ENCODE data around the gene ILF3. TPM values are rescaled to one million over a fixed set of nuclear protein-coding genes. Genes with fewer than 3 reads are reported as not detected.

Gene ILF3
- total and polyA plus RNA-seq, 2 of the 13 experiments (the other 11 are each of a cell fraction or from before 2014, with no cell fraction given): 120 to 173 TPM

GRCh38 chr19:10695401-10696398 is 41.6 kb downstream of the ILF3 start (continued):
- TF ChIP-seq SMARCE1 (IDR thresholded peaks at IDR 0.05; ENCODE audit: borderline replicate concordance) (no peak), PHB2 (IDR thresholded peaks at IDR 0.05; ENCODE audit: partially characterized antibody) (no peak), RAD21 (CRISPR knock-in tag; IDR thresholded peaks at IDR 0.05) (no peak), IKZF5 (CRISPR knock-in tag; IDR thresholded peaks at IDR 0.05) (peak; percentile 87; the same call in 1 of the 2 replicates), KDM6A (CRISPR knock-in tag; IDR thresholded peaks at IDR 0.05; ENCODE audit: low read depth) (no peak), U2AF1 (optimal IDR thresholded peaks at IDR 0.05; ENCODE audit: low read depth, low read length) (no peak), TSC22D2 (CRISPR knock-in tag; IDR thresholded peaks at IDR 0.05; ENCODE audit: borderline replicate concordance) (peak; percentile 99), JUNB (CRISPR knock-in tag; IDR thresholded peaks at IDR 0.05; ENCODE audit: borderline replicate concordance) (no peak), EED (CRISPR knock-in tag; IDR thresholded peaks at IDR 0.05) (no peak), ZBTB21 (CRISPR knock-in tag; IDR thresholded peaks at IDR 0.05) (peak; percentile 54; the same call in 1 of the 2 replicates), NFKB2 (CRISPR knock-in tag; IDR thresholded peaks at IDR 0.05; ENCODE audit: borderline replicate concordance) (peak; percentile 98), BORCS8-MEF2B (CRISPR knock-in tag; IDR thresholded peaks at IDR 0.05) (peak; percentile 96), SMAD9 (CRISPR knock-in tag; IDR thresholded peaks at IDR 0.05) (no peak), KLF16 (CRISPR knock-in tag; IDR thresholded peaks at IDR 0.05) (peak; percentile 88 to 96; a peak in 2 of 4 replicates), HDAC6 (IDR thresholded peaks at IDR 0.05; ENCODE audit: low read depth, low read length) (no peak), STAT5B (CRISPR knock-in tag; IDR thresholded peaks at IDR 0.05) (peak; percentile 97), ZNF589 (CRISPR knock-in tag; conservative IDR thresholded peaks at IDR 0.05) (no peak), ATF4 (CRISPR knock-in tag; IDR thresholded peaks at IDR 0.05) (no peak), ZNF317 (CRISPR knock-in tag; IDR thresholded peaks at IDR 0.05) (0 out of 2 replicates have a peak, but pooled peaks have one; percentile 54), CC2D1A (CRISPR knock-in tag; IDR thresholded peaks at IDR 0.05) (no peak), ZKSCAN8 (CRISPR knock-in tag; IDR thresholded peaks at IDR 0.05; ENCODE audit: borderline replicate concordance) (peak; percentile 80; the same call in 1 of the 2 replicates)
- TF ChIP-seq, protein P1, sequence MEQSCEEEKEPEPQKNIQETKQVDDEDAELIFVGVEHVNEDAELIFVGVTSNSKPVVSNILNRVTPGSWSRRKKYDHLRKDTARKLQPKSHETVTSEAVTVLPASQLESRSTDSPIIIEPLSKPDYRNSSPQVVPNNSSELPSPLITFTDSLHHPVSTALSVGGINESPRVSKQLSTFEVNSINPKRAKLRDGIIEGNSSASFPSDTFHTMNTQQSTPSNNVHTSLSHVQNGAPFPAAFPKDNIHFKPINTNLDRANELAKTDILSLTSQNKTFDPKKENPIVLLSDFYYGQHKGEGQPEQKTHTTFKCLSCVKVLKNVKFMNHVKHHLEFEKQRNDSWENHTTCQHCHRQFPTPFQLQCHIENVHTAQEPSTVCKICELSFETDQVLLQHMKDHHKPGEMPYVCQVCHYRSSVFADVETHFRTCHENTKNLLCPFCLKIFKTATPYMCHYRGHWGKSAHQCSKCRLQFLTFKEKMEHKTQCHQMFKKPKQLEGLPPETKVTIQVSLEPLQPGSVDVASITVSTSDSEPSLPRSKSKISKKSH (CRISPR knock-in tag; IDR thresholded peaks at IDR 0.05; ENCODE audit: borderline replicate concordance): peak; percentile 91
- TF ChIP-seq, protein P2, sequence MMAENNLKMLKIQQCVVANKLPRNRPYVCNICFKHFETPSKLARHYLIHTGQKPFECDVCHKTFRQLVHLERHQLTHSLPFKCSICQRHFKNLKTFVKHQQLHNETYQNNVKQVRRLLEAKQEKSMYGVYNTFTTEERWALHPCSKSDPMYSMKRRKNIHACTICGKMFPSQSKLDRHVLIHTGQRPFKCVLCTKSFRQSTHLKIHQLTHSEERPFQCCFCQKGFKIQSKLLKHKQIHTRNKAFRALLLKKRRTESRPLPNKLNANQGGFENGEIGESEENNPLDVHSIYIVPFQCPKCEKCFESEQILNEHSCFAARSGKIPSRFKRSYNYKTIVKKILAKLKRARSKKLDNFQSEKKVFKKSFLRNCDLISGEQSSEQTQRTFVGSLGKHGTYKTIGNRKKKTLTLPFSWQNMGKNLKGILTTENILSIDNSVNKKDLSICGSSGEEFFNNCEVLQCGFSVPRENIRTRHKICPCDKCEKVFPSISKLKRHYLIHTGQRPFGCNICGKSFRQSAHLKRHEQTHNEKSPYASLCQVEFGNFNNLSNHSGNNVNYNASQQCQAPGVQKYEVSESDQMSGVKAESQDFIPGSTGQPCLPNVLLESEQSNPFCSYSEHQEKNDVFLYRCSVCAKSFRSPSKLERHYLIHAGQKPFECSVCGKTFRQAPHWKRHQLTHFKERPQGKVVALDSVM (CRISPR knock-in tag; IDR thresholded peaks at IDR 0.05): peak; percentile 39; the same call in 1 of the 2 replicates

Data from HepG2 (cell line).